A549 (cell line): ENCODE results near the gene PTEN. TPM values are rescaled to one million over a fixed set of nuclear protein-coding genes. Genes with fewer than 3 reads are reported as not detected.
"Not testable (repeated sequence)": the region's sequence is repeated elsewhere in the genome, so short reads cannot be mapped to it uniquely, and the experiment has no call there.

Experiments used
- ATAC-seq, 2 experiments: fragments of 200-7000 bp in 1 of 2; fragments of >200 bp in 1 of 2; cut with Nextera tagmentation in 1 of 2; cut with Tn5 transposase in 1 of 2; 3 replicates each; pipeline versions ENCODE4 v1.8.0 to v1.9.1; 2018 to 2020; ENCODE audit warnings: mild to moderate bottlenecking in 1 of 2, moderate library complexity in 1 of 2
- CTCF ChIA-PET: fragments of 300-600 bp; sonication (Branson Sonifier 250); formaldehyde crosslinking; extraction: SDS; loops from one replicate; lab custom pipeline; 2021; ENCODE audit warnings: antibody characterized with exemption, inconsistent platforms; lab: Yijun Ruan, JAX
- POLR2A ChIA-PET: fragments of 350-600 bp; formaldehyde crosslinking; extraction: SDS; loops from one replicate; lab custom pipeline; 2021; ENCODE audit warnings: antibody characterized with exemption, inconsistent platforms; lab: Yijun Ruan, JAX
- DNase-seq, 2 experiments: peaks; one replicate each; pipeline versions ENCODE4 v3.0.0 to v3.0.0-alpha.2; 2011 to 2016; ENCODE audit warnings: low read depth in 1 of 2, low spot score in 1 of 2
- FAIRE-seq: peaks from 2 replicates; lab custom pipeline; 2011; peaks lifted over from hg19 to GRCh38; lab: Jason Lieb, UNC
- H3K27ac ChIP-seq, 2 experiments: fragments of >200 bp; sonication (Bioruptor Twin); formaldehyde crosslinking; 3 replicates each; pipeline ENCODE4 v1.5.1; 2016 to 2017
- H3K4me1 ChIP-seq: fragments of >200 bp; sonication (Bioruptor Twin); formaldehyde crosslinking; 3 replicates; pipeline ENCODE4 v1.6.1; 2016
- H3K4me2 ChIP-seq: fragments of >200 bp; sonication (Bioruptor Twin); formaldehyde crosslinking; 3 replicates; pipeline ENCODE4 v1.6.1; 2016
- H3K4me3 ChIP-seq: fragments of >200 bp; sonication (Bioruptor Twin); formaldehyde crosslinking; 3 replicates; pipeline ENCODE4 v1.5.1; 2016
- H3K9me3 ChIP-seq: fragments of >200 bp; sonication (Bioruptor Twin); formaldehyde crosslinking; 3 replicates; pipeline ENCODE4 v1.6.1; 2016
- BCL3 ChIP-seq: fragments of >200 bp; sonication (Bioruptor Twin); formaldehyde crosslinking; IDR thresholded peaks from 3 replicates; pipeline ENCODE4 v1.6.1; 2016
- CHD4 ChIP-seq: fragments of 200-600 bp; sonication (generic); IDR thresholded peaks from 2 replicates; pipeline ENCODE4 v1.6.1; 2016; ENCODE audit warnings: antibody characterized with exemption, mild to moderate bottlenecking, borderline replicate concordance
- EHMT2 ChIP-seq: fragments of 200-600 bp; sonication (generic); IDR thresholded peaks from 2 replicates; pipeline ENCODE4 v1.6.1; 2016; ENCODE audit warnings: antibody characterized with exemption, low read depth, mild to moderate bottlenecking, moderate library complexity
- HES2 ChIP-seq: fragments of >200 bp; sonication (Bioruptor Twin); formaldehyde crosslinking; IDR thresholded peaks from 2 replicates; pipeline ENCODE4 v1.6.1; 2016
- HEYL ChIP-seq: fragments of 250-450 bp; sonication (Bioruptor Pico); IDR thresholded peaks from 2 replicates; pipeline ENCODE4 v1.8.0; 2021; ENCODE audit warnings: mild to moderate bottlenecking, moderate library complexity
- HOXB13 ChIP-seq: fragments of 250-450 bp; sonication (Bioruptor Pico); IDR thresholded peaks from 2 replicates; pipeline ENCODE4 v1.5.0; 2020; ENCODE audit warnings: low read depth, mild to moderate bottlenecking, moderate library complexity
- JUN ChIP-seq, 2 experiments: fragments of >200 bp; sonication (Bioruptor Twin); formaldehyde crosslinking; IDR thresholded peaks; 2 replicates in 1 of 2; 3 replicates in 1 of 2; pipeline ENCODE4 v1.6.1; 2016 to 2017
- KDM5A ChIP-seq: fragments of 200-600 bp; sonication (generic); IDR thresholded peaks from 2 replicates; pipeline ENCODE4 v1.6.1; 2016; ENCODE audit warnings: antibody characterized with exemption, mild to moderate bottlenecking
- MAFK ChIP-seq: fragments of 450-650 bp; IDR thresholded peaks from 2 replicates; pipeline ENCODE4 v1.6.1; 2014; ENCODE audit not compliant: partially characterized antibody
- MAX ChIP-seq: IDR thresholded peaks from 2 replicates; pipeline ENCODE4 v1.6.1; 2012
- NFE2L2 ChIP-seq: fragments of 150-350 bp; conservative IDR thresholded peaks from 2 replicates; pipeline ENCODE4 v1.6.1; 2014; ENCODE audit warnings: low read length
- PHF8 ChIP-seq: fragments of 200-600 bp; sonication (generic); IDR thresholded peaks from 2 replicates; pipeline ENCODE4 v1.6.1; 2016; ENCODE audit warnings: low read depth, mild to moderate bottlenecking, antibody characterized with exemption, moderate library complexity, borderline replicate concordance
- POLR2AphosphoS2 ChIP-seq: conservative IDR thresholded peaks from 2 replicates; pipeline ENCODE4 v1.6.1; 2012; ENCODE audit warnings: low read length, improper control_type of control experiment, inconsistent platforms
- RAD21 ChIP-seq, 2 experiments: fragments of >200 bp in 1 of 2; sonication (Bioruptor Twin) in 1 of 2; formaldehyde crosslinking in 1 of 2; IDR thresholded peaks in 1 of 2; conservative IDR thresholded peaks in 1 of 2; 2 replicates in 1 of 2; 3 replicates in 1 of 2; pipeline ENCODE4 v1.6.1; 2012 to 2018; ENCODE audit warnings: inconsistent platforms in 1 of 2
- RARB ChIP-seq: fragments of 250-450 bp; sonication (Bioruptor Pico); IDR thresholded peaks from 2 replicates; pipeline ENCODE4 v1.8.0; 2021; ENCODE audit warnings: mild to moderate bottlenecking, moderate library complexity
- REST ChIP-seq: fragments of 200-600 bp; sonication (generic); IDR thresholded peaks from 2 replicates; pipeline ENCODE4 v1.6.1; 2016; ENCODE audit warnings: antibody characterized with exemption, mild to moderate bottlenecking, moderate library complexity
- SMC3 ChIP-seq: fragments of >200 bp; sonication (Bioruptor Twin); formaldehyde crosslinking; IDR thresholded peaks from 3 replicates; pipeline ENCODE4 v1.6.1; 2018; ENCODE audit warnings: inconsistent platforms
- ZC3H11A ChIP-seq: fragments of 450-650 bp; IDR thresholded peaks from 2 replicates; pipeline ENCODE4 v1.6.1; 2014; ENCODE audit warnings: antibody characterized with exemption, mild to moderate bottlenecking
- ZFP36 ChIP-seq: fragments of 450-650 bp; IDR thresholded peaks from 2 replicates; pipeline ENCODE4 v1.6.1; 2014; ENCODE audit warnings: borderline replicate concordance; ENCODE audit not compliant: partially characterized antibody
- ZSCAN20 ChIP-seq: fragments of 250-450 bp; sonication (Bioruptor Pico); IDR thresholded peaks from 2 replicates; pipeline ENCODE4 v1.8.0; 2022; ENCODE audit warnings: mild to moderate bottlenecking, moderate library complexity
- WGBS: methylation state at CpG from one replicate; pipeline ENCODE4 v1.1.6; 2017; ENCODE audit errors: missing lambda C conversion rate; 5-methylcytosine and 5-hydroxymethylcytosine counted together
- polyA plus RNA-seq, 4 experiments: library from polyadenylated mRNA; depleted of rRNA in 3 of 4; stranded (reverse); fragments of >200 nt; fragmentation: RNase III in 1 of 4; extraction: RNeasy Plus Mini Kit Qiagen cat#74134 plus additional on column Dnase treatment in 1 of 4; gene quantifications; 2 replicates in 3 of 4; 3 replicates in 1 of 4; pipeline ENCODE4 v1.2.3, GENCODE V29; 2011 to 2017

The PTEN gene
- polyA plus RNA-seq, 2 of the 4 experiments (the other 2 are of a cell fraction) = 33.6 to 58.3 TPM

- DNase-seq (no peak), FAIRE-seq (no peak), ATAC-seq (no peak)
- Histone ChIP-seq H3K27ac (peak overlapping the region; percentile 96 to 99), H3K4me3 (peak overlapping the region; percentile 78), H3K4me2 (peak overlapping the region; percentile 94), H3K9me3 (no peaks in the 10 kb centered on the region), H3K4me1 (peaks cover 35% of the 10 kb centered on the region; the same call in 2 of the 3 replicates)
- WGBS = 2% methylated on average over 4 of the region's 4 CpGs
- ChIA-PET CTCF (interaction anchor here (0.8 to 5.6 kb wide), 4 partner anchors 9 to 248 kb away, joined by 4 to 24 read pairs (median 5); no protein-coding TSS in a partner anchor), POLR2A (interaction anchor here (0.7 to 6.1 kb wide), 2 partner anchors 19 to 522 kb away, joined by 3 to 83 read pairs; no protein-coding TSS in a partner anchor)
- TF ChIP-seq CHD4 (no peak), MAFK (peak; percentile 54)
- TF ChIP-seq, all 56 proteins: peak for 1
These were observed 1.9 kb downstream of the PTEN start for GRCh38 chr10:87865241-87865881.

- DNase-seq = no peak
- ChIA-PET POLR2A (interaction anchor here (0.7 kb wide), 1 partner anchor 21 kb away, joined by 3 read pairs; no protein-coding TSS in a partner anchor), CTCF (interaction anchor here (1.6 kb wide), 1 partner anchor 47 kb away, joined by 5 read pairs; no protein-coding TSS in a partner anchor)
- Histone ChIP-seq H3K9me3 (no peaks in the 10 kb centered on the region), H3K4me3 (peak overlapping the region; percentile 78), H3K27ac (peak overlapping the region; percentile 20 to 36; a peak in 4 of 6 replicates), H3K4me2 (peak overlapping the region; percentile 94), H3K4me1 (peaks cover 44% of the 10 kb centered on the region)
- peak; percentile 37 for TF ChIP-seq NFE2L2
- no peak for TF ChIP-seq RARB (CRISPR knock-in tag)
- 9% methylated on average over 3 of the region's 3 CpGs for WGBS
- no peak for ATAC-seq
- FAIRE-seq = no peak
These were observed 3.1 kb downstream of the PTEN start for GRCh38 chr10:87866412-87866974.

- Histone ChIP-seq H3K4me3 (peak overlapping the region; percentile 78), H3K9me3 (no peaks in the 10 kb centered on the region), H3K27ac (peak overlapping the region in 1 of 2 experiments; percentile 36; a peak in 2 of 6 replicates), H3K4me1 (peaks cover 43% of the 10 kb centered on the region), H3K4me2 (peak overlapping the region; percentile 94)
- FAIRE-seq (no peak), ATAC-seq (no peak), DNase-seq (no peak)
- TF ChIP-seq KDM5A (no peak), RAD21 (conservative IDR thresholded peaks at IDR 0.05 in 1 of 2, IDR thresholded peaks at IDR 0.05 in 1 of 2) (no peak), POLR2AphosphoS2 (no peak), MAX (no peak)
- CTCF ChIA-PET = no interaction called here
- POLR2A ChIA-PET = no interaction called here
These were observed 4.0 kb downstream of the PTEN start for GRCh38 chr10:87867453-87867852.

- WGBS = 13% methylated on average over 1 of the region's 1 CpG
- Histone ChIP-seq H3K4me3 (peak overlapping the region; percentile 78; the same call in 2 of the 3 replicates), H3K27ac (no peak overlapping the region), H3K4me1 (peaks cover 43% of the 10 kb centered on the region), H3K9me3 (no peaks in the 10 kb centered on the region), H3K4me2 (peak overlapping the region; percentile 94)
- no peak for TF ChIP-seq MAFK
- no peak for TF ChIP-seq HES2
- no peak for TF ChIP-seq REST
- TF ChIP-seq HOXB13 (CRISPR knock-in tag) = no peak
- TF ChIP-seq EHMT2 = no peak
- TF ChIP-seq HEYL = no peak
- TF ChIP-seq JUN (IDR thresholded peaks at IDR 0.05) = no peak
- TF ChIP-seq PHF8 = no peak
- no peak for TF ChIP-seq ZSCAN20 (CRISPR knock-in tag)
- TF ChIP-seq BCL3 = no peak
- no peak for TF ChIP-seq ZFP36
- no peak for TF ChIP-seq ZC3H11A
- TF ChIP-seq SMC3 = no peak
- TF ChIP-seq KDM5A = no peak
- ATAC-seq = no peak
- no peak for FAIRE-seq
- DNase-seq = no peak
- ChIA-PET POLR2A (no interaction called here), CTCF (interaction anchor here (0.7 kb wide), 1 partner anchor 44 kb away, joined by 3 read pairs; no protein-coding TSS in a partner anchor)
These were observed 4.9 kb downstream of the PTEN start for GRCh38 chr10:87868277-87868676.

- 91% methylated on average over 9 of the region's 9 CpGs for WGBS
- H3K4me3 ChIP-seq, CTCF ChIA-PET, DNase-seq, FAIRE-seq, H3K9me3 ChIP-seq, ATAC-seq: not testable (repeated sequence)
- 0 out of 6 replicates have a peak overlapping the region, but pooled peaks of 1 of the 2 experiments have one; percentile 13 for H3K27ac ChIP-seq
- peak overlapping the region; percentile 94 for H3K4me2 ChIP-seq
- POLR2A ChIA-PET = interaction anchor here (0.6 kb wide), 1 partner anchor 231 kb away, joined by 4 read pairs; no protein-coding TSS in a partner anchor
- H3K4me1 ChIP-seq = peaks cover 51% of the 10 kb centered on the region
These were observed 5.7 kb downstream of the PTEN start for GRCh38 chr10:87869139-87869538.
